Fibroblast of lung (primary cell): Measurements from ENCODE around the gene NCAPH2.

Experiments
- CTCF ChIP-seq, 2 donors: IDR thresholded peaks in 1 of 2; conservative IDR thresholded peaks in 1 of 2; 1 replicate in 1 of 2; 2 replicates in 1 of 2; pipeline ENCODE4 v1.5.1; 2011 to 2012; ENCODE audit warnings: low read length in 2 of 2, control low read depth in 1 of 2, inconsistent platforms in 1 of 2, low read depth in 1 of 2, mild to moderate bottlenecking in 1 of 2
- EZH2 ChIP-seq: IDR thresholded peaks from 2 replicates; pipeline ENCODE4 v1.5.1; 2012; ENCODE audit warnings: low read length, control low read depth, mild to moderate bottlenecking; ENCODE audit errors: missing control alignments

GRCh38 chr22:50518606-50519005, 10.6 kb downstream of the NCAPH2 start:
- no peak for TF ChIP-seq CTCF (conservative IDR thresholded peaks at IDR 0.05 in 1 of 2, IDR thresholded peaks at IDR 0.05 in 1 of 2; ENCODE audit: low read depth in 1 of 2, low read length in 2 of 2)
- TF ChIP-seq EZH2 = no peak
